ENCODE measurements around the gene ZYG11B. TPM values are rescaled to one million over a fixed set of nuclear protein-coding genes. Genes with fewer than 3 reads are reported as not detected.

The ZYG11B gene
- total and polyA plus RNA-seq, 9 of the 15 experiments (the other 6 are each of a cell fraction or from before 2014, with no cell fraction given), result 4.9 to 22.2 (median 12.2) TPM

GRCh38 chr1:52726265-52727113 lies at the start of gene ZYG11B (continued):
- TF ChIP-seq CBX1 (IDR thresholded peaks at IDR 0.05; ENCODE audit: low read depth) (peak; percentile 38; the same call in 1 of the 2 replicates), ZNF639 (CRISPR knock-in tag; conservative IDR thresholded peaks at IDR 0.05 in 1 of 2, IDR thresholded peaks at IDR 0.05 in 1 of 2) (no peak), SP1 (CRISPR knock-in tag; IDR thresholded peaks at IDR 0.05) (peak; percentile 21; the same call in 1 of the 2 replicates), EP400 (IDR thresholded peaks at IDR 0.05) (peak; percentile 70; the same call in 1 of the 2 replicates), JUND (IDR thresholded peaks at IDR 0.05; ENCODE audit: borderline replicate concordance, low read depth, low read length) (no peak), JUND (tag; IDR thresholded peaks at IDR 0.05; ENCODE audit: borderline replicate concordance, low read depth, low read length) (no peak), TAF1 (IDR thresholded peaks at IDR 0.05; ENCODE audit: control insufficient read depth, extremely low read depth, insufficient read depth, low read length, severe bottlenecking) (peak; percentile 87), NRF1 (conservative IDR thresholded peaks at IDR 0.05 in 1 of 2, IDR thresholded peaks at IDR 0.05 in 1 of 2) (peak in 1 of 2 experiments; percentile 82; a peak in 2 of 4 replicates), PHF8 (IDR thresholded peaks at IDR 0.05; ENCODE audit: borderline replicate concordance, low read length) (peak; percentile 88; the same call in 1 of the 2 replicates), ZNF217 (CRISPR knock-in tag; IDR thresholded peaks at IDR 0.05) (no peak), NFRKB (IDR thresholded peaks at IDR 0.05; ENCODE audit: low read depth) (peak; percentile 83; the same call in 1 of the 2 replicates), MTA1 (IDR thresholded peaks at IDR 0.05; ENCODE audit: borderline replicate concordance) (peak; percentile 86), MECOM (CRISPR knock-in tag; IDR thresholded peaks at IDR 0.05) (no peak), HNRNPK (IDR thresholded peaks at IDR 0.05; ENCODE audit: low read depth, low read length, poor library complexity, severe bottlenecking) (peak; percentile 94), CHD1 (IDR thresholded peaks at IDR 0.05; ENCODE audit: low read length) (peak; percentile 34), CTBP1 (IDR thresholded peaks at IDR 0.05; ENCODE audit: borderline replicate concordance) (peak; percentile 45; the same call in 1 of the 2 replicates), MTA2 (IDR thresholded peaks at IDR 0.05; ENCODE audit: low read depth) (peak; percentile 57), HDAC1 (IDR thresholded peaks at IDR 0.05) (peak in 1 of 2 experiments; percentile 97; a peak in 2 of 4 replicates), SNIP1 (IDR thresholded peaks at IDR 0.05; ENCODE audit: low read depth) (0 out of 2 replicates have a peak, but pooled peaks have one; percentile 14), TCF3 (CRISPR knock-in tag; IDR thresholded peaks at IDR 0.05) (no peak), NR2C1 (IDR thresholded peaks at IDR 0.05) (peak; percentile 72), NR2C1 (tag; IDR thresholded peaks at IDR 0.05) (0 out of 2 replicates have a peak, but pooled peaks have one; percentile 48), CC2D1A (IDR thresholded peaks at IDR 0.05) (peak; percentile 79), HNRNPLL (IDR thresholded peaks at IDR 0.05; ENCODE audit: low read depth, low read length, poor library complexity, severe bottlenecking) (peak; percentile 96), CXXC5 (CRISPR knock-in tag; IDR thresholded peaks at IDR 0.05) (peak; percentile 74), USF2 (CRISPR knock-in tag; IDR thresholded peaks at IDR 0.05) (0 out of 2 replicates have a peak, but pooled peaks have one; percentile 3), SMARCE1 (IDR thresholded peaks at IDR 0.05) (peak; percentile 91)

Measured in K562 (cell line).